ENCODE results near the gene KIF3B.
"Not testable (repeated sequence)": the region's sequence is repeated elsewhere in the genome, so short reads cannot be mapped to it uniquely, and the experiment has no call there.

The KIF3B gene

DNA sequence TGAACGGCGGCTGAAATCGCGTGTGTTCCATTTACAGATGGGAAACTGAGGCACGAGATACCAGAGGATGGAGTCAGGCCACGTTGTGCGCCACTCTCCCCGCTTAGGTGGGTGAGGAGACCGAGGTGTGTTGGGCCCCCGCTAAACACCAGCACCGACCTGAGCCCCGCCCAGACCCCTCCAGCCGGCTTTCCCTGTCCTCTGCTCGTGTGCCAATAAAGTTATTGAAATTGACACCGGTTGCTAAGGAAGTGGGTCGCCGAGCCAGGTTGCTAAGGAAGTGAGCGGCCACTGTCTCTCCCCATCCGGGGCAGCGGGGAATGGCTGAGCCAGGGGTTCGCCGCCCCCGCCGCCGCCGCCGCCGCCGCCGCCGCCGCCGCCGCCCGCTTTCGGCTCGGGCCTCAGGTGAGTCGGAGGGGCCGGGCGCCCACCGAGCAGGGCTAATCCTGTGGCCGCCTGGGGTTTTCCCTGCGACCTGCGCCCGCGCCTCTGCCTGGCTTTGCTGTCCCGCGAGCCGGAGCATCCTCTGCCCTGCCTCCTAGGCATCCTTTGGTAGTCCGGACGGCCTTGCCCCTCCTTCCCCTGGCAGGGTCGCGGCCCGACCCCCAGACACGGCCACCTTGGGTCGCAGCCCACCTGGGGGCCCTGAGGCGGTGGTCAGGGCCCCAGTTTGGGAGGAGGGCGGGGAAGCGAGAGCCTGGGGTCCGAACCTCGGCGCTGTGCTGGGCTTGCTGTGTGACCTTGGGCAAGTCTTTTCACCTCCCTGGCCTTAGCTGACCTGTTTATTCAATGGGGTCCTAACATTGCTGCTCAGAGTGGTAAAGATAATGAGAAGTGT is at the start of gene KIF3B:
Gene KIF3B (plus strand): TSS at position 291 of the 838 bp plus-strand sequence. CDS start 32,127 bp downstream, outside the sequence.
- DNase-seq: peak; percentile 91

DNA sequence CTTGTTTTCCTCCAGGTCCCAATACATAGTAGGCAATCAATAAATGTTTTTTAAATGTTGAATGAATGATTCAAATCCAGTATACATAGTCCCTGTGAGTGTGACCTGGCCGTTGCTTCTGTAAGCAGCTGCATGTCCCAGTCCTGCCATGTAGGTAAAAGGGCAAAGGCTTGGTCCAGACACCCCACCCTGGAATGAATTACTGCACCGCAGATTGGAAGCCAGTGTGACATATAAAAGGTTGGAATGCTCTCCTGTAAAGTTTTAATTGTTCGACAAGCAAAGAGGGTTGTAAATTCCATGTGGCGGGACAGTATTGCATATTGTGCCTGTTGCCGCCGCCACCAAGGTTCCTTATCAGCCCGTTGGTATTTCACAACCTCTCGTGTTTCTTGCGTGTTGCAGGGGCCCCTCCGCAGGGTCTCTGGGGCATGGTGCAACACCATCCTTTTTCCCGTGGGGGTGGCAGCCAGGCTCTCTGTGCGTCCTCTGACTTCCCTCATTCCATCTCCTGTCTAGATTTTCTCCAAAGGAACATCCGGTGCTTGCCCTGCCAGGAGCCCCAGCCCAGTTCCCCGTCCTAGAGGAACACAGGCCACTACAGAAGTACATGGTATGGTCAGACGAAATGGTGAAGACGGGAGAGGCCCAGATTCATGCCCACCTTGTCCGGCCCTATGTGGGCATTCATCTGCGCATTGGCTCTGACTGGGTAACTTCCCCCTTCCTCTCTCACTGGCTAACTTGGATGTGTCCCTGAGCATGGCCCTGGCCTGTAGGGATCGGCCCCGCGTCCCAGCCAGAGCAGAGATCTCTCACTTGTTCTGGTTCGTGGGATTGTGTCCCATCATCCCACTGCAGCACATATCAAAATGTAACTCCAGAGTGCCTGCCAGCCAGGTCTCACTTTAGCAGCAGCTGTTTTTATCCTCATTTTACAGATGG is 49.4 kb upstream of the KIF3B start:
- no peak for DNase-seq

DNA sequence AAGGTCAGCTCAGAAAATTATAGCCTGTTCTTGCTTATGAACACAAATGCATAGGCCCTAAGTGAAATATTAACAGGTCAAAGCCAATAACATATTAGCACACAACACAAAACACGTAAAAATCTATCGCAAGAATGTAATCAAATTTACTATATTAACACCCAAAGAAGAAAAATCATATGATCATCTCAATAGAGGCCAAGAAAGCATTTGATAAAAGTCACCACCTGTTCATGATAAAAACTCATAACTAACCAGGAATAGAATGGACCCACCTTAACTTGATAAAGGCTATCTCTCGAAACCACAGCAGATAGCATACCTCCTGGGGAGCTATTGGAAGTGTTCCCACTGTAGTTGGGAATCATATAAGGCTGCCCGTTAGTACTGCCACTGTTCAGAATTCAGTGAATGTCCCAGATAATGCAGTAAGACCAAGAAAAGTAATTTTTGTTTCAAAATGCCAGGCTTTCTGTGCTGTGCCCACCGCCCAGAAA is 48.2 kb upstream of the KIF3B start:
- DNase-seq: no peak

DNA sequence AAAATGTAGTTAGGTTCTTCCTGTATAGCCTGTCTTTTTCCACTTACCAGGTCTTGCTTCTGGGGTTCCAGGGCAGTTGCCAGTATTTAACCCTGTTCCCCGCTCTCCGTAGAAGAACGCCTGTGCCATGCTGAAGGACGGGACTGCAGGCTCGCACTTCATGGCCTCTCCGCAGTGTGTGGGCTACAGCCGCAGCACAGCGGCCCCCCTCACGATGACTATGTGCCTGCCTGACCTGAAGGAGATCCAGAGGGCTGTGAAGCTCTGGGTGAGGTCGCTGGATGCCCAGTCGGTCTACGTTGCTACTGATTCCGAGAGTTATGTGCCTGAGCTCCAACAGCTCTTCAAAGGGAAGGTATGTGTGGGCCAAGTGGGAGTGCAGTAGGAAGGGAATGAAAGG is 46.7 kb upstream of the KIF3B start:
- DNase-seq: no peak

DNA sequence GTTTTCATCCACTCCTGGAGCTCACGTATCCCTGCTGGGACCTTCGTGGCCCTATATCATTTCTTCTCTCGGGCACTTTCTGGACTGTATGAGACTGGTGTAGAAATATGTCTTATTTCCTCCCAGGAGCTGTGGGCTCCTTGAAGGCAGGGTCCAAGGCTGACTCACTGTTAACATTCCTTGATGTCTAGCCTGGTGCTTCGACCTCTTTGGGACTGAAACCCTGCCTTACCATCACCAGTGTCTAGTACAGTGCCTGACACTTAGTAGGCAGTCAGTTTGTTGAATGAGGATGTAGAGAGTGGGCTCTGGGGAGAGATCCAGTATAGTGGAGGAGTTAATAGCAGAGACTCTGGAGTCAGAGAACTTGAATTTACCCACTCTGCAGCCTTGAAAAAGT is 46.2 kb upstream of the KIF3B start:
- DNase-seq: no peak

DNA sequence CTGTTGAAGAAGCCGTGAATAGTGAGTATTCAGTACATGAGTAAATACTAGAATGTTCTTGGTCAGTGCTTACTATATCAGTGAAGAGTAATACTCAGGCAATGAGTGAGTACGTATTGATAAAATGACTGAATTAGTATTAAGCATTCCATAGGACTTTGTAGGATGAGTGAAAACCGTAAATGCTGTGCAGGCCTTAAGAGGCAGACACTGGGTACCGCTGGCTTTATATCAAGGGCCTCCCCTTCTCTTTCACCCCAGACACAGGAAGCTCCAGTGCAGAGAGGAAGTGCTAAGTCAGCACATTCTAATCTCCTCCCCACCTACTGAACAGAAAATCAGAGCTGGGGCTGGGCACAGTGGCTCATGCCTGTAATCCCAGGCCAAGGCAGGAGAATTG is 45.6 kb upstream of the KIF3B start:
- no peak for DNase-seq

DNA sequence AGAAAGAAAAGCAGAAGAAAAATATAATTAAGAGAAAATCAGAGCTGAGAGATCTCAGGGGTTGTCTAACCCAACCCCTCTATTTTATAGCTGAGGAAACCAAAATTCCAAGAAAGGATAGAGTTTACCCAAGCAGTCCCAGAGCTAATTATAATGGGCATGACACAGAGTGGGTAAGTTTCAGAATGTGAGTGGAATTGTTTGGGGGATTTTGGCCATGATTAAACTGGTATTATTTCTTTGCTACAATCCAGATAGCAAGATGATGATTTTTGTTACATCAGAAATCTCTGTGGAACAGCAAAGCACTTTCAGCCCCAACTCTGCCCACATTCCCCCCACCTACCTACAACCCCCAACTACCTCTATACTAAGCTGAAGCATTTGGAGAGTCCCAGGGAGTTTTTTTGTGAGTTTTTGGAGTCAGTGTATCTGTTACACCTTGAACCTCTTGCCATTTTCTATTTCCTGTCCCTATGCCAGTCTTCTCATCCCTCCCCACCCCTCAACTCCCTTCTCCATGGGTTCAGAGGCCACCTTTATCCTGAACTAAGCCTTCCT is 45.0 kb upstream of the KIF3B start:
- no peak for DNase-seq

DNA sequence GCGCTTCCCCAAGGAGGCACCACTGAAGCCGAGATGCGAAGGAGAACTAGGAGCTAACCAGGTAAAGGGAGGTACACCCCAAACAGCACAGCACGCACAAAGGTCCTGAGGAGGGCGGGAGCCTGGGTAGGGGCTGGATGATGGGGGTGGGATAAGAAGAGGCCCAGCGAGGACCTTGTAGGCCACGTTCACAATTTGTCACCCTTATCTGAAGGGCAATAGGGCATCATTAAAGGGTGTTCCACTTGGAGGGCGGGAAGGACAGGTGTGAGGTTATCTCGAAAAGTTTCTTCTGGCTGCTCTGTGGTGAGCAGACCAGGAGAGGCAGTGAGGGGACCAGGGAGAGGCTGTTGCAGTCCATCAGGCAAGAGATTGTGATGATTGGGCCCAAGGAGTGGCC is 44.2 kb upstream of the KIF3B start:
- DNase-seq: no peak

DNA sequence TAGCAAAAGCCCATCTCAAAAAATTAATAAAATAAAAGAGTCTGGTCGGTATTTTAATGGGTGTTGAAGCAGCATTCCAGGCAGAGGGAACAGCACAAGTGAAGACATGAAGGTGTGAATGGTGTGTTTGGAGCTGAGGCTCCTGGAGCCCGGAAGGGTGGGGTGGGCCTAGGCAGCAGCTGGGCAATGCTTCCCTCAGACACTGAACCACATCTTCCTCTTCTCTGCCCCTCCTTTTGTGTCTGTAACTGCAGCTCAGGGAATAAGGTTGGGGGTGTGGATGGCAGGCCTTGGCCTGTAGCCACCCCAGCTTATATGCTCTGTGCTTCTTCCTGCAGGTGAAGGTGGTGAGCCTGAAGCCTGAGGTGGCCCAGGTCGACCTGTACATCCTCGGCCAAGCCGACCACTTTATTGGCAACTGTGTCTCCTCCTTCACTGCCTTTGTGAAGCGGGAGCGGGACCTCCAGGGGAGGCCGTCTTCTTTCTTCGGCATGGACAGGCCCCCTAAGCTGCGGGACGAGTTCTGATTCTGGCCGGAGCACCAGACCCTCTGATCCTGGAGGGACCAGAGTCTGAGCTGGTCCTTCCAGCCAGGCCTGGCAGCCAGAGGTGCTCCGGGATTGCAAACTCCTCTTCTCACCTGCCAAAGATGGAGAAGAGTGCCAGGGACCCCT is 43.2 kb upstream of the KIF3B start:
- no peak for DNase-seq

DNA sequence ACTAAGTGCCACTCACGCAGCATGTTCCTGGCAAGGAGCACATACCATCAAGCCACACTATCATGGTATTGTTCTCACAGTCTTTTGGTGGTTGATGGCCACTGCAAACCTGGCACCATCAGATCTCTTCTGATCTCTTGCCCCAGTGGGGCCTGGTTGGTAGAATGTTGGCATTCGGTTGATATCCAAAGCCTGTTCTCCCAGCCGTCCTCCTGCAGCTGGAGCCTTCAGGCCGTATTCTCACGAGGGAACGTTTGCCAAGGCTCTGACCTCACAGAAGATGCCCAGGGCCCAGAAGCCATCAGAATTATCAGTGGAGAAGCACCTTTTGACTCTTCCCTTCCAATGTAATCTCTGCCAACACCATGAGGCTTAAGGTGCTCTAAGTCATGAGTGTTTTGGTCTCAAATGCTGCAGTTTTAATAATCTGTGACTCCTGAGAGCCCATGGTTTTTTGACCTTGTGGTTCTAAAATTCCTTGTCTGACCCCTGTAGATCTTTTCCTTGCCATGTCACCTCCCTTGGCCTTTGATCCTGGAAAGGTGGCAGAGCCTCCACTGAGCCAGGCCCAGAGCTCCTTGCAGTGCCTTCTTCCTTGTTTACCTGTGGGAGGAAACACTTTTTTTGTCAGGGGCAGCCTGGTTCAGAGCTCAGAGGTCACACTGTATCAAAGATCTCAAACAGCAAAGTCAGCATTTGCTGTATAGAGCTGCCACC is 42.0 kb upstream of the KIF3B start:
- DNase-seq: no peak

DNA sequence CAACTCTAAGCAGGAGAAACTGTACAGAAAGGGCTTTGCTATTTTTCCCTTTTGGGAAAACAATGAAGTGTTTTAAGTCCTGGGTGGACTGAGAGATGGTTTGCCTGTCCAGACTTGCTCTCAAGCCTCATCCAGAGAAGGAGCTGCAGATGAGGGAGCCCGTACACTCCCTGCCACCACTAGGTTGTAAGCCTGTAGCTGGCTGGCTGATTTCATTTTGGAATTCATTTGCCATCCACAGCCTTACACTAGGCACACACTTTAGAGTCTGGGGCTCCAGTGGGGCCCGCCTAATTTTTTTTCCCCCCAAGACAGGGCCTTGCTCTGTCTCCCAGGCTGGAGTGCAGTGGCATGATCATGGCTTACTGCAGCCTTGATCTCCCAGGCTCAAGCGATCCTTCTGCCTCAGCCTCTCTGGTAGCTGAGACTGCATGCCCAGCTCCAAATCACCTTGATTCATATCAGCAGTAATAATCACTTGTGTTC is 41.4 kb upstream of the KIF3B start:
- DNase-seq: no peak

DNA sequence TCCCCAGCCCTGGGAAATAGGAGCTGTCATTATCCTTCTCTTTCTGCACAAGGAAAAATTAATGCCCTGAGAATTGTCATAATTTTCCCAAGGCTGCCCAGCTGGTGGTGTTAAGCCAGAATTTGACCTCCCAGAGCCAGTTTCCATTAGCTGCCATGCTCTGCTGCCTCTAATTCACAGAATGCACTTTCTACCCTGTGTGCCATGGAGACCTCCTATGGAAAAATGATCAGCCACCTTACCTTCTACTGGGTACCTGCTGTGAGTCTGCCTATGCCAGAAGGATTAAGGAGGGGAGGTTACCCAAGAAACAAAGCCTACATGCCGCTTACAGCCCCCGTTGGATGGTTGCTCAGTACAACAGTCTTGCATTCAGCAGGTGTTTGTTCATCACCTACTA is 40.6 kb upstream of the KIF3B start:
- DNase-seq: no peak

DNA sequence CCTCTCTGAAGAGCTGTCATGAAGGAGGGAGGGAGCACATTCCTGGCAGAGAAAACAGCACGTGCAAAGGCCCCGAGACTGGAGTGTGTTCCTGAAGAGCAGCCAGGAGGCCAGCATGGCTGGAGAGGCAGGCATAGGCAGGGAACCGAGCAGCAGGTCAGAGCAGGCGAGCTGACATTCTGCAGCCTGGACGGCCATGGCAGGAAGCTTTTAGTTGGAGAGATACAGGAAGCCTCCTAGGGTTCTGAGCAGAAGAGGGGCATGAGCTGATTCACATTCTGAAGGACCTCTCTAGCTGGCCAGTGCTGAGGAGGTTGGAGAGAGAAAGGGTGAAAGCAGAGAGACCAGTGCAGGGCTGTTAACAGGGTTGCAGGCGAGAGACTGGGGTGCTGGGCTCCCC is 40.0 kb upstream of the KIF3B start:
- DNase-seq: no peak

DNA sequence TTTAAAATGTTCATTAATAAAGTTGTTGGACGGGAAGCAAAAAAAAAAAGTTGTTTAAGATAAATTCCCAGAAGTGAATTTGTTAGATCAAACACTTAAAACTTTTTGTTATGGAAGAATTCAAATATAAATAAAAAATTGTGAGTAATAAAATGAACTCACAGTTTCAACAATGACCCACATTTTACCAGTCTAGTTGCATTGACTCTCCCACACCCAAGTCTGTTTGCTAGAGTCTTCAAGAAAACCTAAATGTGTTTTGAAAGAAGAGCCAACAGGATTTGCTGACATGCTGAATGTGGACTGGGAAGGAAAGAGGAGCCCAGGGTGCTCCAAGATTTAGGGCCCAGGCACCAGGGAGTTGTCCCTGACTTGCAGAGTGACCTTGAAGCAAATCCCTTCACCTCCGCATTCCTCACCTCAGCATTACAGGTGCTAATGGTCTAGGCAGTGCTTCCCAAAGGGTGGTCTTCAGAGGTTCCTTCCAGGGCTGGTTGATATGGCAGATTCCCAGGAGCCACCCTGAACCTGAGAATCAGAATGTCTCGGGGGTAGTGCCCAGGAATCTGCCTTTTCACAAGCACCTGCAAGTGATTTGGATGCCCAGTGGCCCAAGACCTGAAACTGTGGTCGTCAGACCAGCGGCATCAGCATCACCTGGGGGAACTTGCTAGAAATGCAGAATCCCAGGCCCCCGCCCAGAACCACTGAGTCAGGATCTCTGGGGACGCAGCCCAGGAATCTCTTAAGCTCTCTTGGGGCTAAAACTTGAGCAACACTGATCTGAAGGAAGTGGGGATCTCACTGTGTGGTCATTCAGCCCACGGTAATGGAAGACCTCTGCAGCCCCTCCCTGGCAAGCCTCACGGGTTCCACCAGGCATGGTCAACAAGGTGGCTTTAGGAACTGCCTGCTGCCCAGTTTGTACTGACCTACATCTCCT is 38.7 kb upstream of the KIF3B start:
- no peak for DNase-seq

DNA sequence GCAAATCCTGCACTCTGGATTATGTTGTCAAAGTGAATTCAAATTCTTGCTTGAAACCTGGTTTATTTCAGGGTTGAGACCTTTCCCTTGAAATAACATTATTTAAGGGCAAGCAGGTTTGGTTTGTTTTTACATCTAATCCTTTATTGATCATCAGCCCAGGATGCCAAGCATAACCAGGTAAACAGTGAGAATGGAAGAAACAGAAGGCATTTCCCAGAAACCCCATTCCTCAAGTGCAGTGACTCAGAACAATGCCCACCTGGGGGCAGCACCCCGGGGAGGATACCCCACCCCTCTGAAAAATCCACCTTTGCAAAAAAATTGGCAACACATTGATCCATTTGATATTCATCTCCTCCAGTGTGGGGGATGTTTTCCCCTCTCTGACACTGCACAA is 37.2 kb upstream of the KIF3B start:
- DNase-seq: no peak

DNA sequence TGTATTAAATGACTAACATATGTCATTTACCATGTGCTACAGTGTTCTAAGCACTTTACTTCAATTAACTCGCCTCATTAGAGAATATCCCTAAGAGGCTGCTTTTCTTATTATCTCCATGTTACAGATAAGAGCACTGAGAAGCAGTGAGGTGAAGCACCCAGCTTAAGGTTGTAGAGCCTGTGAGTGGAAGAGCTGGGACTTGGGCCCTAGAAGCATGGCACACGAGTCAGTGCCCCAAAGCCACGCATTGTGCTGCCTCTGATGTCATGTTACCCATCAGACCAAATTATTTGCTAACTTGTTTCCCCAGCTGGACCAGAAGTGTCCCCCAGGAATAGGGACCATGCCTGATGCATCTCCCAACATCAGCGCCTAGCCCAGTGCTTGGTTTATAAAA is 35.6 kb upstream of the KIF3B start:
- no peak for DNase-seq

DNA sequence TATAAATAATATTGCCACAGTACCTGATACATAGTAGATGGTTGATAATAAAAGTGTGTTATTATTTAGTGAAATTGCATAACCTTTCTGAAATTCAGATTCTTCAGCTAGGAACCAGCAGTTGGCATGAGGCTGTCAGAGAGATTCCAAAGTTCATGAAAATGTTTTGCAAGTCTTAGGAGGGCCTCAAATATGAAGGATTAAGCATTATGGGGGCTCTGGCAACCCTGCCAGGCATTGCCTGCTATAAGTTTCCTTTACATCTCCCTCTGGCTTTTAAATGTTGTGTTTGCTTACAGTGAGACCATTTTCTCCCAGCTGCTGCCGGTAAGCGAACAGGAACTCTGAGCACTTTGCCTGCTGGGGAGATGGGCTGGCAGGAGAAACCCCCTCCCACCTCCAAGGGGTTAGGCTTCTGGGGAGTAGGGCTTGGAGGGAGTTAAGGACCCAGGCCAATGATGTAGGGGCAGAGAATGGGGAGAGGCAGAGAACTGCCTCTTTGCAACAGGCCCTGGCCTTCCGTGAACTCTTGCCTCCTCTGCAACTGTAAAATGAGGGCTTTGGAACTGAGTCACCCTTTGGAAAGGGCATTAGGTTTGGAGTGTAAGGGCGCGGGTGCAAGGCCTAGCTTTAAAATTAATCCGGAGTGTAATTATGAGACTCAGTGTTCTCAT is 33.2 kb upstream of the KIF3B start:
- DNase-seq: no peak

DNA sequence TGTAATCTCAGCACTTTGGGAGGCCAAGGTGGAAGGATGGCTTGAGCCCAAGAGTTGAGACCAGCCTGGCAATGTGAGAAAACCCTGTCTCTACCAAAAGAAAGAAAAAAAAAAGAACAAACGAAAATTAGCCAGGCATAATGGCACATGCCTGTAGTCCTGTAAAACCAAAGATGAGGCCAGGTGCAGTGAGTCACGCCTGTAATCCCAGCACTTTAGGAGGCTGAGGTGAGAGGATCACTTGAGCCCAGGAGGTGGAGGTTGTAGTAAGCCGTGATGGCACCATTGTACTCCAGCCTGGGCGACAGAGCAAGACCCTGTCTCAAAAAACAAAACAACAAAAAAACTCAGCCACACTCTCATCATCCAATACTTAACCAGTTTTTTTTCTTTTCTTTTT is 32.5 kb upstream of the KIF3B start:
- no peak for DNase-seq

DNA sequence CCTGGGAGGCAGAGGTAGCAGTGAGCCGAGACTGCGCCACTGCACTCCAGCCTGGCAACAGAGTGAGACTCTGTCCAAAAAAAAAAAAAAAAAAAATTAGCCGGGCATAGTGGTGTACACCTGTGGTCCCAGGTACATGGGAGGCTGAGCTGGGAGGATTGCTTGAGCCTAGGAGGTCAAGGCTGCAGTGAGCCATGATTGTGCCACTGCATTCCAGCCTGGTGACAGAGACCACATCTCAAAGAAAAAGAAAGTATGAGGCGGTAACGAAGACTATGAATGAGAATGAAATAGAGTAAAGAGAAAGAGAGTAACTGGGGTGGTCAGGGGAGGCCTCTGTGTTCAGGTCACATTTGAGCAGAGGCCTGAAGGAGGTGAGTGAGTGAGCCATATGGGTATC is 31.2 kb upstream of the KIF3B start:
- DNase-seq: not testable (repeated sequence)

DNA sequence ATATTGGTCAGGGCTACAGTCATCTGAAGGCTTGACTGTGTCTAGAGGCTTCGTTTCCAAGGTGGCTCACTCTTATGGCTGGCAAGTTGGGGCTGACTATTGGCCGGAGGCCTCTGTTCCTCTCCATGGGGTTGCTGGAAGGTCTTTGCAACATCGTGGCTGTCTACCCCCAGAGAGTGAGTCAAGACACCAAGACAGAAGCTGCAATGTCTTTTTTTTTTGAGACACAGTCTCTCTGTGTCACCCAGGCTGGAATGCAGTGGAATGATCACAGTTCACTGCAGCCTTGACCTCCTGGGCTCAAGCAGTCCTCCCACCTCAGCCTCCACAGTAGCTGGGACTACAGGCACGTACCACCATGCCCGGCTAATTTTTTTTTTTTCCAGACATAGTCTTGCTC is 29.4 kb upstream of the KIF3B start:
- no peak for DNase-seq
